Adipocyte (in vitro differentiated cells): Measurements from ENCODE around the gene EGFR.

ENCODE experiments used
- DNase-seq: peaks from one replicate; pipeline ENCODE4 v3.0.0-alpha.2; 2015; ENCODE audit warnings: low read depth
- H3K27me3 ChIP-seq: replicated peaks from 2 replicates; pipeline ENCODE4 v1.7.0; 2013; ENCODE audit warnings: mild to moderate bottlenecking, low read length, moderate library complexity; ENCODE audit not compliant: control insufficient read depth, insufficient read depth
- H3K36me3 ChIP-seq: 2 replicates; pipeline ENCODE4 v1.7.0; 2013; ENCODE audit warnings: low read length, mild to moderate bottlenecking, moderate library complexity; ENCODE audit not compliant: control insufficient read depth, insufficient read depth, severe bottlenecking
- H3K4me1 ChIP-seq: 2 replicates; pipeline ENCODE4 v1.7.0; 2013; ENCODE audit warnings: mild to moderate bottlenecking, low read length, moderate library complexity; ENCODE audit not compliant: control insufficient read depth, insufficient read depth
- H3K4me3 ChIP-seq: 2 replicates; pipeline ENCODE4 v1.7.0; 2013; ENCODE audit warnings: mild to moderate bottlenecking, low read length, moderate library complexity
- H3K9ac ChIP-seq: 2 replicates; pipeline ENCODE4 v1.7.0; 2013; ENCODE audit warnings: mild to moderate bottlenecking, low read length, moderate library complexity
- H3K9me3 ChIP-seq: 2 replicates; pipeline ENCODE4 v1.7.0; 2013; ENCODE audit warnings: mild to moderate bottlenecking, low read length, moderate library complexity; ENCODE audit not compliant: control insufficient read depth

EGFR gene

DNA sequence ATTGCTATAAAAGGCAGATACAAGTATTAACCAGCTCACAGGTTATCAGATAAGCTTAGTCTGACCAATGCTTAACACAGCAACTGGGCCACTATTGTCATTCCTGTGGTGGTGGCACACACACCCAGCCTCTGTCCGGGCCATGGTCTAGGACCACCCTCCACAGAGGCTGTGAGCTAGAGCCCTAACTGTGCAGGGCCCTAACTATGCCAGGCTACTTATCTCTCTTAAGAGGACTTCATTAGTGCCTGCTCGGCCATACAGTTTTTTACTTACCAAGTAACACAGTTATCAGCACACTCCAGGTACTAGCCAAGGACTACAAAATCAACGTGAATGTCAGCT lies 2.1 kb upstream of the EGFR start:
- Histone ChIP-seq H3K4me1 (peaks cover 20% of the 10 kb centered on the region), H3K27me3 (no peaks in the 10 kb centered on the region), H3K9ac (no peak overlapping the region), H3K9me3 (peaks cover 3% of the 10 kb centered on the region), H3K4me3 (no peak overlapping the region), H3K36me3 (no peaks in the 10 kb centered on the region)
- no peak for DNase-seq

DNA sequence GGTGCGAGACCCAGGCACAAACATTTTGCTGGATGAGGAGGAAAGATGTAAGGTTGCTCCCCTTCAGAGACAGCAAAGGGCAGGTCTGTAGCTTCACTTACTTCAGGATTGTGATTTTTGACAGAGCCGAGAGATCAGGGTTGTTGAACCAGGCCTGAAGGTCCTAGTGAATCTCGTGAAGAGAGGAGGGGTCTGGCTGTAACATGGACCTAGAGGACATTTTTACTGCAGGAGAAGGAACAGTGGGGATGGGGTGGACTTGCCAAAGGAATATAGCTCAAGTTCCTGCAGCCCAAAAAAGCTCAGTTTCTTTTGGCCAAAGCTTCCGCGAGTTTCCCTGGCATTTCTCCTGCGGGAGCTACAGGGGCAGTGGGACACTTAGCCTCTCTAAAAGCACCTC lies 976 bp upstream of the EGFR start:
- Histone ChIP-seq H3K9ac (peak overlapping the region; percentile 91), H3K4me1 (peaks cover 32% of the 10 kb centered on the region), H3K9me3 (peaks cover 3% of the 10 kb centered on the region), H3K27me3 (no peaks in the 10 kb centered on the region), H3K4me3 (no peak overlapping the region), H3K36me3 (no peaks in the 10 kb centered on the region)
- no peak for DNase-seq

DNA sequence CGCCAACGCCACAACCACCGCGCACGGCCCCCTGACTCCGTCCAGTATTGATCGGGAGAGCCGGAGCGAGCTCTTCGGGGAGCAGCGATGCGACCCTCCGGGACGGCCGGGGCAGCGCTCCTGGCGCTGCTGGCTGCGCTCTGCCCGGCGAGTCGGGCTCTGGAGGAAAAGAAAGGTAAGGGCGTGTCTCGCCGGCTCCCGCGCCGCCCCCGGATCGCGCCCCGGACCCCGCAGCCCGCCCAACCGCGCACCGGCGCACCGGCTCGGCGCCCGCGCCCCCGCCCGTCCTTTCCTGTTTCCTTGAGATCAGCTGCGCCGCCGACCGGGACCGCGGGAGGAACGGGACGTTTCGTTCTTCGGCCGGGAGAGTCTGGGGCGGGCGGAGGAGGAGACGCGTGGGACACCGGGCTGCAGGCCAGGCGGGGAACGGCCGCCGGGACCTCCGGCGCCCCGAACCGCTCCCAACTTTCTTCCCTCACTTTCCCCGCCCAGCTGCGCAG lies 424 bp downstream of the EGFR start:
- Histone ChIP-seq H3K27me3 (no peaks in the 10 kb centered on the region), H3K4me3 (peak overlapping the region; percentile 88), H3K4me1 (peaks cover 43% of the 10 kb centered on the region), H3K36me3 (no peaks in the 10 kb centered on the region), H3K9ac (peak overlapping the region; percentile 91), H3K9me3 (no peaks in the 10 kb centered on the region)
- peak; percentile 78 for DNase-seq

DNA sequence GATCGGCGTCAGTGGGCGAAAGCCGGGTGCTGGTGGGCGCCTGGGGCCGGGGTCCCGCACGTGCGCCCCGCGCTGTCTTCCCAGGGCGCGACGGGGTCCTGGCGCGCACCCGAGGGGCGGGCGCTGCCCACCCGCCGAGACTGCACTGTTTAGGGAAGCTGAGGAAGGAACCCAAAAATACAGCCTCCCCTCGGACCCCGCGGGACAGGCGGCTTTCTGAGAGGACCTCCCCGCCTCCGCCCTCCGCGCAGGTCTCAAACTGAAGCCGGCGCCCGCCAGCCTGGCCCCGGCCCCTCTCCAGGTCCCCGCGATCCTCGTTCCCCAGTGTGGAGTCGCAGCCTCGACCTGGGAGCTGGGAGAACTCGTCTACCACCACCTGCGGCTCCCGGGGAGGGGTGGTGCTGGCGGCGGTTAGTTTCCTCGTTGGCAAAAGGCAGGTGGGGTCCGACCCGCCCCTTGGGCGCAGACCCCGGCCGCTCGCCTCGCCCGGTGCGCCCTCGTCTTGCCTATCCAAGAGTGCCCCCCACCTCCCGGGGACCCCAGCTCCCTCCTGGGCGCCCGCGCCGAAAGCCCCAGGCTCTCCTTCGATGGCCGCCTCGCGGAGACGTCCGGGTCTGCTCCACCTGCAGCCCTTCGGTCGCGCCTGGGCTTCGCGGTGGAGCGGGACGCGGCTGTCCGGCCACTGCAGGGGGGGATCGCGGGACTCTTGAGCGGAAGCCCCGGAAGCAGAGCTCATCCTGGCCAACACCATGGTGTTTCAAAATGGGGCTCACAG lies 1.1 kb downstream of the EGFR start:
- Histone ChIP-seq H3K9me3 (no peaks in the 10 kb centered on the region), H3K4me1 (peaks cover 50% of the 10 kb centered on the region), H3K27me3 (no peaks in the 10 kb centered on the region), H3K9ac (peak overlapping the region; percentile 91), H3K4me3 (peak overlapping the region; percentile 88), H3K36me3 (no peaks in the 10 kb centered on the region)
- DNase-seq = peak; percentile 59

DNA sequence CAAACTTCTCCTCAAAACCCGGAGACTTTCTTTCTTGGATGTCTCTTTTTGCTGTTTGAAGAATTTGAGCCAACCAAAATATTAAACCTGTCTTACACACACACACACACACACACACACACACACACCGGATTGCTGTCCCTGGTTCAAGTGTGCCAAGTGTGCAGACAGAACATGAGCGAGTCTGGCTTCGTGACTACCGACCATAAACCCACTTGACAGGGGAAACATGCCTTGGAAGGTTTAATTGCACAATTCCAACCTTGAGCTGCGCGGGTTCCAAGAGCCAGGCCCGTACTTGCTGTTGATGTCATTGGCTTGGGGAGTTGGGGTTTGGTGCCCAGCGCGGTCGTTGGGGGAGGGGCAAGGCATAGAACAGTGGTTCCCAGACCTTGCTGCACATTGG lies 1.7 kb downstream of the EGFR start:
- H3K4me1 ChIP-seq = peaks cover 56% of the 10 kb centered on the region
- H3K4me3 ChIP-seq = peak overlapping the region; percentile 88
- H3K9me3 ChIP-seq = no peaks in the 10 kb centered on the region
- no peaks in the 10 kb centered on the region for H3K27me3 ChIP-seq
- DNase-seq = peak; percentile 45
- H3K36me3 ChIP-seq = no peaks in the 10 kb centered on the region
- peak overlapping the region; percentile 91 for H3K9ac ChIP-seq

DNA sequence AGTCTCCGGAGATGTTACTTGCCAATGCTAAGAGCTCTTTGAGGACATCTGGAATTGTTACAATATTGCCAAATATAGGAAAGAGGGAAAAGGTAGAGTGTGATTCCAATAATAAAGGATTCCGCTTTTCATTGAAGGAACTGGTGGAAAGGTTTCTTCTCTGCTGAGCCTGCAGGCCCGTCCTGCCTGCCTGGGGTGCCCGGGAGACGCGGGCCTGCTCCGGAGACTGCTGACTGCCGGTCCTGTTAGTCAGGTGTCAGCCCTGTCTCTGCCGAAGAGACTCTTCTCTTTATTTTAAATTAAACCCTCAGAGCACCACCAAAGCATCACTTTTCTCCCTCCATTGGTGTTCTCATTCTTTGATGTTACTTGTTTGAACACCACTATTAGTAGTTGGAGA lies 2.2 kb downstream of the EGFR start:
- Histone ChIP-seq H3K4me3 (peak overlapping the region; percentile 88), H3K36me3 (no peaks in the 10 kb centered on the region), H3K9ac (peak overlapping the region; percentile 91), H3K27me3 (no peaks in the 10 kb centered on the region), H3K9me3 (no peaks in the 10 kb centered on the region), H3K4me1 (peaks cover 61% of the 10 kb centered on the region)
- DNase-seq = no peak

GRCh38 chr7:55022002-55022985 lies 3.5 kb downstream of the EGFR start:
- Histone ChIP-seq H3K9me3 (no peaks in the 10 kb centered on the region), H3K4me3 (peak overlapping the region; percentile 88), H3K36me3 (no peaks in the 10 kb centered on the region), H3K4me1 (peaks cover 74% of the 10 kb centered on the region), H3K9ac (peak overlapping the region; percentile 91), H3K27me3 (no peaks in the 10 kb centered on the region)
- no peak for DNase-seq

DNA sequence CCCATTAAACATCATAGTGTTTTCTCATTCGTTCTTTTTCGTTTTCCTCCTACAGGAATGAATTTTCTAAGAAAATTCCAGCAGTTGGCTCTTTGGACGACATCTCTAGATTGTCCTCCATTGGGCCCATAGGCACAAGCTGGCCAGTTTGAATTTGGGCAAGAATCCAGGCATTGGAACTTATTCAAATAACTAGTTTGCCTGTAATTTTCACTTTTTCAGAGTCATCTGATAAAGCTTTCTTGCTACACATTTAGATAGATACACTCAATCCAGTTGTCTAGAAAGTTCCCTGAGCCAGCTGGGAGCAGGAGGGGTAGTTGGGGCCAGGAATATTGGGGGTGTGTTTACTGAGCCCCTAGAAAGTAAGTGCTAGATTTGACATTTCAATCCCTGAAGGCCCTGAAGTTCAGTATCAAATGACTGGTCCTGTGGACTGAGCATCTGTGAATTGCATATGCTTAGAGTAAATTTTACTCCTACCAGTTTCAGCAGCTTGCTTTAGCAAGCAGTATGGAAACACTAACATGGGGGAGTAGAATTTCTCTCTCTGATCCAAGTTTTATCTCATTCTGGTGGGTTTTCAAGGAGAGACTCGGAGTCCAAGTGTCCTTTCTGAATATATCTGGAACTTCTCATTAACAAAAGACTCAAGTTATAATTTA lies 5.2 kb downstream of the EGFR start:
- Histone ChIP-seq H3K4me3 (peak overlapping the region; percentile 17), H3K4me1 (peaks cover 77% of the 10 kb centered on the region), H3K27me3 (no peaks in the 10 kb centered on the region), H3K9me3 (no peaks in the 10 kb centered on the region), H3K36me3 (no peaks in the 10 kb centered on the region), H3K9ac (peak overlapping the region; percentile 22)
- DNase-seq = no peak

DNA sequence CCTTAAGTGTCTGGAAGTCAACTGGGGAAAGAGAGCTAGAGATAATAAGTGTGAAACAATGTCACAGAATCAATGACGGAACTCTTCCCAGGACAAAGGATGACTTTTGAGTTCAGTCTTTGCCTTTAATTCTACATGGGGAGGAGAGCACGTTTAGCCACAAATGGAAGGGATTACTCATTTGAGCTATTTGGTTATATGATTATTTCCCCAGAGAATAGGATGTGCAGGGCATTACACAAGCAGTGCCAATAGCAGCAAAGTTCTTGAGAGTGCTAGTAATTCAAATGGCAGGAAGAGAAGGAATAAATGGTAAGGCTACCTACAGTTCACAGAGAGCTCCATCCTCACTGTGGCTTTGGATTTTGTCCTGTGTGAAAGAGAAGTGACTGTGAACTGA lies 6.0 kb downstream of the EGFR start:
- Histone ChIP-seq H3K9me3 (no peaks in the 10 kb centered on the region), H3K4me1 (peaks cover 77% of the 10 kb centered on the region), H3K27me3 (no peaks in the 10 kb centered on the region), H3K36me3 (no peaks in the 10 kb centered on the region), H3K9ac (peak overlapping the region; percentile 76), H3K4me3 (peak overlapping the region; percentile 32)
- DNase-seq = peak; percentile 62

- H3K4me3 ChIP-seq = peak overlapping the region; percentile 49
- no peaks in the 10 kb centered on the region for H3K9me3 ChIP-seq
- H3K4me1 ChIP-seq = peaks cover 82% of the 10 kb centered on the region
- H3K9ac ChIP-seq = peak overlapping the region; percentile 76
- H3K36me3 ChIP-seq = no peaks in the 10 kb centered on the region
- peak; percentile 29 for DNase-seq
- H3K27me3 ChIP-seq = no peaks in the 10 kb centered on the region
Observed at GRCh38 chr7:55026086-55026790, 7.4 kb downstream of the EGFR start.
